GM23338 (cell line): ENCODE data around the gene ADGRG6. TPM values are rescaled to one million over a fixed set of nuclear protein-coding genes. Genes with fewer than 3 reads are reported as not detected.

Experiments
- ATAC-seq: fragments of 200-7000 bp; cut with Tn5 transposase; 3 replicates; pipeline ENCODE4 v1.9.1; 2020
- DNase-seq: peaks from one replicate; pipeline ENCODE4 v3.0.0-alpha.2; 2015; ENCODE audit warnings: low spot score
- H2AFZ ChIP-seq: fragments of 200-600 bp; sonication (generic); 2 replicates; pipeline ENCODE4 v1.8.0; 2016; ENCODE audit warnings: antibody characterized with exemption, mild to moderate bottlenecking, moderate library complexity
- H3F3A ChIP-seq: fragments of 200-600 bp; sonication (generic); replicated peaks from 2 replicates; pipeline ENCODE4 v1.8.0; 2017; ENCODE audit warnings: antibody characterized with exemption, mixed run types, low read depth
- H3K27ac ChIP-seq: fragments of 200-600 bp; sonication (generic); 2 replicates; pipeline ENCODE4 v1.6.1; 2016; ENCODE audit warnings: low read depth
- H3K27me3 ChIP-seq: fragments of 200-600 bp; sonication (generic); 2 replicates; pipeline ENCODE4 v1.8.0; 2016; ENCODE audit warnings: mild to moderate bottlenecking, mixed run types, moderate library complexity; ENCODE audit not compliant: insufficient read depth
- H3K36me3 ChIP-seq: fragments of 200-600 bp; sonication (generic); 2 replicates; pipeline ENCODE4 v1.8.0; 2016; ENCODE audit warnings: mild to moderate bottlenecking; ENCODE audit not compliant: insufficient read depth
- H3K4me1 ChIP-seq: fragments of 200-600 bp; sonication (generic); 2 replicates; pipeline ENCODE4 v1.8.0; 2016; ENCODE audit warnings: mild to moderate bottlenecking, moderate library complexity; ENCODE audit not compliant: insufficient read depth
- H3K4me2 ChIP-seq: fragments of 200-600 bp; sonication (generic); 2 replicates; pipeline ENCODE4 v1.7.1; 2017; ENCODE audit warnings: mixed run types
- H3K4me3 ChIP-seq: fragments of 200-600 bp; sonication (generic); 2 replicates; pipeline ENCODE4 v1.6.1; 2016; ENCODE audit warnings: mixed run types
- H3K79me2 ChIP-seq: fragments of 200-600 bp; sonication (generic); replicated peaks from 2 replicates; pipeline ENCODE4 v1.8.0; 2017; ENCODE audit warnings: mild to moderate bottlenecking; ENCODE audit not compliant: insufficient read depth
- H3K9me2 ChIP-seq: fragments of 200-600 bp; sonication (generic); 2 replicates; pipeline ENCODE4 v1.8.0; 2017; ENCODE audit not compliant: insufficient read depth
- H4K20me1 ChIP-seq: fragments of 200-600 bp; sonication (generic); replicated peaks from 2 replicates; pipeline ENCODE4 v1.8.0; 2017; ENCODE audit warnings: mild to moderate bottlenecking; ENCODE audit not compliant: insufficient read depth
- H3K27ac Mint-ChIP-seq: 2 replicates; pipeline ENCODE4 v1.8.0; 2020; ENCODE audit warnings: inconsistent platforms, mild to moderate bottlenecking, moderate library complexity, mixed read lengths
- H3K27me3 Mint-ChIP-seq: 3 replicates; pipeline ENCODE4 v1.8.0; 2022; ENCODE audit warnings: low read depth, mild to moderate bottlenecking, moderate library complexity, mixed read lengths, inconsistent platforms; ENCODE audit not compliant: insufficient read depth, poor library complexity
- H3K36me3 Mint-ChIP-seq: 3 replicates; pipeline ENCODE4 v1.8.0; 2021; ENCODE audit warnings: low read depth, mild to moderate bottlenecking, inconsistent platforms, moderate library complexity, mixed read lengths
- H3K4me1 Mint-ChIP-seq: 3 replicates; pipeline ENCODE4 v1.8.0; 2020; ENCODE audit warnings: mild to moderate bottlenecking, inconsistent platforms, mixed read lengths
- H3K4me3 Mint-ChIP-seq: 3 replicates; pipeline ENCODE4 v1.8.0; 2021; ENCODE audit warnings: moderate library complexity, mild to moderate bottlenecking, inconsistent platforms, mixed read lengths
- H3K9me3 Mint-ChIP-seq: 3 replicates; pipeline ENCODE4 v1.8.0; 2020; ENCODE audit warnings: moderate library complexity, mild to moderate bottlenecking, inconsistent platforms, mixed read lengths
- CREB1 ChIP-seq: fragments of 250-450 bp; sonication (Bioruptor Pico); IDR thresholded peaks from 2 replicates; pipeline ENCODE4 v1.5.0; 2020; ENCODE audit warnings: low read depth, mild to moderate bottlenecking, moderate library complexity
- ETS1 ChIP-seq: IDR thresholded peaks from 2 replicates; pipeline ENCODE4 v1.6.1; 2016; ENCODE audit warnings: antibody characterized with exemption
- EZH2 ChIP-seq: fragments of 200-600 bp; sonication (generic); IDR thresholded peaks from one replicate; pipeline ENCODE4 v1.8.0; 2017; ENCODE audit warnings: antibody characterized with exemption, mild to moderate bottlenecking, low read depth; ENCODE audit not compliant: unreplicated experiment
- EZH2phosphoT487 ChIP-seq: fragments of 200-600 bp; sonication (generic); IDR thresholded peaks from one replicate; pipeline ENCODE4 v1.8.1; 2018; ENCODE audit warnings: antibody characterized with exemption; ENCODE audit not compliant: unreplicated experiment
- NANOG ChIP-seq: IDR thresholded peaks from 2 replicates; pipeline ENCODE4 v1.6.1; 2016; ENCODE audit warnings: antibody characterized with exemption, borderline replicate concordance
- STAT1 ChIP-seq: IDR thresholded peaks from one replicate; pipeline ENCODE4 v1.6.1; 2016; ENCODE audit warnings: antibody characterized with exemption; ENCODE audit not compliant: unreplicated experiment
- ZNF331 ChIP-seq: fragments of 250-450 bp; sonication (Bioruptor Pico); IDR thresholded peaks from 2 replicates; pipeline ENCODE4 v1.5.0; 2020; ENCODE audit warnings: low read depth, mild to moderate bottlenecking, moderate library complexity
- polyA plus RNA-seq: library from polyadenylated mRNA; unstranded; fragments of >200 nt; fragmentation: Nextera tagmentation; extraction: Ambion mirVana; gene quantifications from 2 replicates; pipeline ENCODE4 v1.2.1, GENCODE V29; 2016
- total RNA-seq: library from RNA; depleted of rRNA; stranded (reverse); fragments of >200 nt; shearing (Covaris generic); gene quantifications from 2 replicates; pipeline ENCODE4 v1.2.3, GENCODE V29; 2014
- TF ChIP-seq, protein P1 (sequence below): fragments of 250-450 bp; sonication (Bioruptor Pico); IDR thresholded peaks from 2 replicates; pipeline ENCODE4 v1.5.0; 2020; ENCODE audit warnings: mild to moderate bottlenecking, moderate library complexity
- TF ChIP-seq, protein P2 (sequence below): IDR thresholded peaks from one replicate; pipeline ENCODE4 v1.6.1; 2018; ENCODE audit warnings: antibody characterized with exemption; ENCODE audit not compliant: unreplicated experiment
- TF ChIP-seq, protein P3 (sequence below), 2 experiments: fragments of 200-600 bp in 1 of 2; sonication (generic) in 1 of 2; conservative IDR thresholded peaks; 2 replicates each; pipeline versions ENCODE4 v1.5.1 to v1.6.1; 2016 to 2017; ENCODE audit warnings: antibody characterized with exemption in 2 of 2, low read depth in 2 of 2, mild to moderate bottlenecking in 2 of 2, moderate library complexity in 1 of 2

ADGRG6 gene
- total and polyA plus RNA-seq, 2 experiments from 2014 or later, result 1.3 to 7.7 TPM

GRCh38 chr6:142429195-142429594, 127.4 kb downstream of the ADGRG6 start (continued):
- TF ChIP-seq, protein P1, sequence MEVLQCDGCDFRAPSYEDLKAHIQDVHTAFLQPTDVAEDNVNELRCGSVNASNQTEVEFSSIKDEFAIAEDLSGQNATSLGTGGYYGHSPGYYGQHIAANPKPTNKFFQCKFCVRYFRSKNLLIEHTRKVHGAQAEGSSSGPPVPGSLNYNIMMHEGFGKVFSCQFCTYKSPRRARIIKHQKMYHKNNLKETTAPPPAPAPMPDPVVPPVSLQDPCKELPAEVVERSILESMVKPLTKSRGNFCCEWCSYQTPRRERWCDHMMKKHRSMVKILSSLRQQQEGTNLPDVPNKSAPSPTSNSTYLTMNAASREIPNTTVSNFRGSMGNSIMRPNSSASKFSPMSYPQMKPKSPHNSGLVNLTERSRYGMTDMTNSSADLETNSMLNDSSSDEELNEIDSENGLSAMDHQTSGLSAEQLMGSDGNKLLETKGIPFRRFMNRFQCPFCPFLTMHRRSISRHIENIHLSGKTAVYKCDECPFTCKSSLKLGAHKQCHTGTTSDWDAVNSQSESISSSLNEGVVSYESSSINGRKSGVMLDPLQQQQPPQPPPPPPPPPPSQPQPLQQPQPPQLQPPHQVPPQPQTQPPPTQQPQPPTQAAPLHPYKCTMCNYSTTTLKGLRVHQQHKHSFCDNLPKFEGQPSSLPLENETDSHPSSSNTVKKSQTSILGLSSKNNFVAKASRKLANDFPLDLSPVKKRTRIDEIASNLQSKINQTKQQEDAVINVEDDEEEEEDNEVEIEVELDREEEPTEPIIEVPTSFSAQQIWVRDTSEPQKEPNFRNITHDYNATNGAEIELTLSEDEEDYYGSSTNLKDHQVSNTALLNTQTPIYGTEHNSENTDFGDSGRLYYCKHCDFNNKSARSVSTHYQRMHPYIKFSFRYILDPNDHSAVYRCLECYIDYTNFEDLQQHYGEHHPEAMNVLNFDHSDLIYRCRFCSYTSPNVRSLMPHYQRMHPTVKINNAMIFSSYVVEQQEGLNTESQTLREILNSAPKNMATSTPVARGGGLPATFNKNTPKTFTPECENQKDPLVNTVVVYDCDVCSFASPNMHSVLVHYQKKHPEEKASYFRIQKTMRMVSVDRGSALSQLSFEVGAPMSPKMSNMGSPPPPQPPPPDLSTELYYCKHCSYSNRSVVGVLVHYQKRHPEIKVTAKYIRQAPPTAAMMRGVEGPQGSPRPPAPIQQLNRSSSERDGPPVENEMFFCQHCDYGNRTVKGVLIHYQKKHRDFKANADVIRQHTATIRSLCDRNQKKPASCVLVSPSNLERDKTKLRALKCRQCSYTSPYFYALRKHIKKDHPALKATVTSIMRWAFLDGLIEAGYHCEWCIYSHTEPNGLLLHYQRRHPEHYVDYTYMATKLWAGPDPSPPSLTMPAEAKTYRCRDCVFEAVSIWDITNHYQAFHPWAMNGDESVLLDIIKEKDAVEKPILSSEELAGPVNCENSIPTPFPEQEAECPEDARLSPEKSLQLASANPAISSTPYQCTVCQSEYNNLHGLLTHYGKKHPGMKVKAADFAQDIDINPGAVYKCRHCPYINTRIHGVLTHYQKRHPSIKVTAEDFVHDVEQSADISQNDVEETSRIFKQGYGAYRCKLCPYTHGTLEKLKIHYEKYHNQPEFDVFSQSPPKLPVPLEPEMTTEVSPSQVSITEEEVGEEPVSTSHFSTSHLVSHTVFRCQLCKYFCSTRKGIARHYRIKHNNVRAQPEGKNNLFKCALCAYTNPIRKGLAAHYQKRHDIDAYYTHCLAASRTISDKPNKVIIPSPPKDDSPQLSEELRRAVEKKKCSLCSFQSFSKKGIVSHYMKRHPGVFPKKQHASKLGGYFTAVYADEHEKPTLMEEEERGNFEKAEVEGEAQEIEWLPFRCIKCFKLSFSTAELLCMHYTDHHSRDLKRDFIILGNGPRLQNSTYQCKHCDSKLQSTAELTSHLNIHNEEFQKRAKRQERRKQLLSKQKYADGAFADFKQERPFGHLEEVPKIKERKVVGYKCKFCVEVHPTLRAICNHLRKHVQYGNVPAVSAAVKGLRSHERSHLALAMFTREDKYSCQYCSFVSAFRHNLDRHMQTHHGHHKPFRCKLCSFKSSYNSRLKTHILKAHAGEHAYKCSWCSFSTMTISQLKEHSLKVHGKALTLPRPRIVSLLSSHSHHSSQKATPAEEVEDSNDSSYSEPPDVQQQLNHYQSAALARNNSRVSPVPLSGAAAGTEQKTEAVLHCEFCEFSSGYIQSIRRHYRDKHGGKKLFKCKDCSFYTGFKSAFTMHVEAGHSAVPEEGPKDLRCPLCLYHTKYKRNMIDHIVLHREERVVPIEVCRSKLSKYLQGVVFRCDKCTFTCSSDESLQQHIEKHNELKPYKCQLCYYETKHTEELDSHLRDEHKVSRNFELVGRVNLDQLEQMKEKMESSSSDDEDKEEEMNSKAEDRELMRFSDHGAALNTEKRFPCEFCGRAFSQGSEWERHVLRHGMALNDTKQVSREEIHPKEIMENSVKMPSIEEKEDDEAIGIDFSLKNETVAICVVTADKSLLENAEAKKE, result no peak
- no peak for TF ChIP-seq EZH2

DNA sequence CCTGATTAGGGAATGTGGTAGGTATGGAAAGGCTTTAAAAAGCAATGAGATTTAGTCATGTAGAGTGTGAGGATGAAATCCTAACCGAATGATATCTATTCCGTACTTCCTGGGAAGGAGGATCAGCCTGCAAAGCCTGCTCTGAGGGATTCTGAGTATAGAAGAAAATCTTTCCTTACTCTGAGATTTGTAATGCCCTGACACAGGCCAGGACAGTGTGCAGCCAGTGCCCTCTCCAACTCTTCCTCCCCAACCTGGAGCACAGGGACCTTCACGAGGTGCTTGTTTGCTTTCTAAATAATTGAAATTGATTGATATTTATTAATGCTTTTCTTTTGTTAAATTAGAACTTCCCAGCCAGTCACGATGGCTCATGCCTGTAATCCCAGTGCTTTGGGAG, 131.6 kb downstream of the ADGRG6 start:
- no peak overlapping the region for H3K27ac Mint-ChIP-seq
- H3K27me3 Mint-ChIP-seq, result peaks cover under 1% of the 10 kb centered on the region
- Histone ChIP-seq H3K79me2 (no peaks in the 10 kb centered on the region), H3K4me3 (no peak overlapping the region), H3K4me1 (peaks cover 13% of the 10 kb centered on the region), H3K36me3 (no peaks in the 10 kb centered on the region), H3K27me3 (no peaks in the 10 kb centered on the region), H2AFZ (no peak overlapping the region), H3K27ac (no peak overlapping the region), H3K9me2 (no peaks in the 10 kb centered on the region), H3F3A (no peaks in the 10 kb centered on the region), H4K20me1 (no peaks in the 10 kb centered on the region), H3K4me2 (no peak overlapping the region)
- no peak overlapping the region for H3K4me3 Mint-ChIP-seq
- H3K36me3 Mint-ChIP-seq, result peaks cover 2% of the 10 kb centered on the region; the same call in 2 of the 3 replicates
- H3K4me1 Mint-ChIP-seq, result no peaks in the 10 kb centered on the region
- H3K9me3 Mint-ChIP-seq, result peaks cover 2% of the 10 kb centered on the region; the same call in 2 of the 3 replicates
- ATAC-seq, result no peak
- DNase-seq, result no peak
- TF ChIP-seq EZH2 (no peak), STAT1 (no peak), NANOG (no peak), ZNF331 (CRISPR knock-in tag) (no peak), EZH2phosphoT487 (no peak), ETS1 (no peak), CREB1 (no peak)
- TF ChIP-seq, protein P2, sequence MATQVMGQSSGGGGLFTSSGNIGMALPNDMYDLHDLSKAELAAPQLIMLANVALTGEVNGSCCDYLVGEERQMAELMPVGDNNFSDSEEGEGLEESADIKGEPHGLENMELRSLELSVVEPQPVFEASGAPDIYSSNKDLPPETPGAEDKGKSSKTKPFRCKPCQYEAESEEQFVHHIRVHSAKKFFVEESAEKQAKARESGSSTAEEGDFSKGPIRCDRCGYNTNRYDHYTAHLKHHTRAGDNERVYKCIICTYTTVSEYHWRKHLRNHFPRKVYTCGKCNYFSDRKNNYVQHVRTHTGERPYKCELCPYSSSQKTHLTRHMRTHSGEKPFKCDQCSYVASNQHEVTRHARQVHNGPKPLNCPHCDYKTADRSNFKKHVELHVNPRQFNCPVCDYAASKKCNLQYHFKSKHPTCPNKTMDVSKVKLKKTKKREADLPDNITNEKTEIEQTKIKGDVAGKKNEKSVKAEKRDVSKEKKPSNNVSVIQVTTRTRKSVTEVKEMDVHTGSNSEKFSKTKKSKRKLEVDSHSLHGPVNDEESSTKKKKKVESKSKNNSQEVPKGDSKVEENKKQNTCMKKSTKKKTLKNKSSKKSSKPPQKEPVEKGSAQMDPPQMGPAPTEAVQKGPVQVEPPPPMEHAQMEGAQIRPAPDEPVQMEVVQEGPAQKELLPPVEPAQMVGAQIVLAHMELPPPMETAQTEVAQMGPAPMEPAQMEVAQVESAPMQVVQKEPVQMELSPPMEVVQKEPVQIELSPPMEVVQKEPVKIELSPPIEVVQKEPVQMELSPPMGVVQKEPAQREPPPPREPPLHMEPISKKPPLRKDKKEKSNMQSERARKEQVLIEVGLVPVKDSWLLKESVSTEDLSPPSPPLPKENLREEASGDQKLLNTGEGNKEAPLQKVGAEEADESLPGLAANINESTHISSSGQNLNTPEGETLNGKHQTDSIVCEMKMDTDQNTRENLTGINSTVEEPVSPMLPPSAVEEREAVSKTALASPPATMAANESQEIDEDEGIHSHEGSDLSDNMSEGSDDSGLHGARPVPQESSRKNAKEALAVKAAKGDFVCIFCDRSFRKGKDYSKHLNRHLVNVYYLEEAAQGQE, result no peak
- TF ChIP-seq, protein P3, sequence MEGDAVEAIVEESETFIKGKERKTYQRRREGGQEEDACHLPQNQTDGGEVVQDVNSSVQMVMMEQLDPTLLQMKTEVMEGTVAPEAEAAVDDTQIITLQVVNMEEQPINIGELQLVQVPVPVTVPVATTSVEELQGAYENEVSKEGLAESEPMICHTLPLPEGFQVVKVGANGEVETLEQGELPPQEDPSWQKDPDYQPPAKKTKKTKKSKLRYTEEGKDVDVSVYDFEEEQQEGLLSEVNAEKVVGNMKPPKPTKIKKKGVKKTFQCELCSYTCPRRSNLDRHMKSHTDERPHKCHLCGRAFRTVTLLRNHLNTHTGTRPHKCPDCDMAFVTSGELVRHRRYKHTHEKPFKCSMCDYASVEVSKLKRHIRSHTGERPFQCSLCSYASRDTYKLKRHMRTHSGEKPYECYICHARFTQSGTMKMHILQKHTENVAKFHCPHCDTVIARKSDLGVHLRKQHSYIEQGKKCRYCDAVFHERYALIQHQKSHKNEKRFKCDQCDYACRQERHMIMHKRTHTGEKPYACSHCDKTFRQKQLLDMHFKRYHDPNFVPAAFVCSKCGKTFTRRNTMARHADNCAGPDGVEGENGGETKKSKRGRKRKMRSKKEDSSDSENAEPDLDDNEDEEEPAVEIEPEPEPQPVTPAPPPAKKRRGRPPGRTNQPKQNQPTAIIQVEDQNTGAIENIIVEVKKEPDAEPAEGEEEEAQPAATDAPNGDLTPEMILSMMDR (conservative IDR thresholded peaks at IDR 0.05; ENCODE audit: low read depth in 2 of 2), result no peak
